ENCODE results near the gene CTCFL. TPM values are rescaled to one million over a fixed set of nuclear protein-coding genes. Genes with fewer than 3 reads are reported as not detected.

Gene CTCFL
- total RNA-seq, 1 donor from 2014 or later = 0.07 TPM

- no peak for TF ChIP-seq CTCF (conservative IDR thresholded peaks at IDR 0.05)
These were observed 4.2 kb upstream of the CTCFL start for GRCh38 chr20:57529160-57529585.

GRCh38 chr20:57528148-57528547 is 3.2 kb upstream of the CTCFL start:
- no peak for DNase-seq (ENCODE audit: extremely low spot score, unreplicated experiment)
- peaks cover 7% of the 10 kb centered on the region for H3K27me3 Mint-ChIP-seq
- H3K4me3 Mint-ChIP-seq = no peak overlapping the region
- H3K4me1 Mint-ChIP-seq (ENCODE audit: unreplicated experiment) = peaks cover 16% of the 10 kb centered on the region
- H3K9me3 Mint-ChIP-seq = no peaks in the 10 kb centered on the region
- TF ChIP-seq CTCF (conservative IDR thresholded peaks at IDR 0.05) = no peak
- no peaks in the 10 kb centered on the region for H3K36me3 Mint-ChIP-seq
- no peak overlapping the region for H3K27ac Mint-ChIP-seq

More at GRCh38 chr20:57529160-57529585, 4.2 kb upstream of the CTCFL start:
- H3K27me3 Mint-ChIP-seq = peaks cover 6% of the 10 kb centered on the region
- no peak overlapping the region for H3K27ac Mint-ChIP-seq
- DNase-seq (ENCODE audit: extremely low spot score, unreplicated experiment) = no peak
- peaks cover 6% of the 10 kb centered on the region for H3K4me1 Mint-ChIP-seq (ENCODE audit: unreplicated experiment)
- H3K36me3 Mint-ChIP-seq = no peaks in the 10 kb centered on the region
- peaks cover 4% of the 10 kb centered on the region for H3K9me3 Mint-ChIP-seq
- H3K4me3 Mint-ChIP-seq = no peak overlapping the region

- DNase-seq (ENCODE audit: extremely low spot score, unreplicated experiment) = no peak
- H3K27me3 Mint-ChIP-seq = peaks cover 9% of the 10 kb centered on the region
- peaks cover 21% of the 10 kb centered on the region for H3K4me1 Mint-ChIP-seq (ENCODE audit: unreplicated experiment)
These were observed 2.8 kb upstream of the CTCFL start for GRCh38 chr20:57527728-57528127.

GRCh38 chr20:57526885-57527460 is 2.0 kb upstream of the CTCFL start:
- no peak overlapping the region for H3K4me3 Mint-ChIP-seq
- peaks cover 8% of the 10 kb centered on the region for H3K27me3 Mint-ChIP-seq
- TF ChIP-seq CTCF (conservative IDR thresholded peaks at IDR 0.05) = no peak
- no peaks in the 10 kb centered on the region for H3K36me3 Mint-ChIP-seq
- H3K9me3 Mint-ChIP-seq = no peaks in the 10 kb centered on the region
- no peak for DNase-seq (ENCODE audit: extremely low spot score, unreplicated experiment)
- H3K27ac Mint-ChIP-seq = no peak overlapping the region
- peaks cover 20% of the 10 kb centered on the region for H3K4me1 Mint-ChIP-seq (ENCODE audit: unreplicated experiment)

More at GRCh38 chr20:57527728-57528127, 2.8 kb upstream of the CTCFL start:
- Mint-ChIP-seq H3K27ac (no peak overlapping the region), H3K4me3 (no peak overlapping the region), H3K36me3 (no peaks in the 10 kb centered on the region), H3K9me3 (no peaks in the 10 kb centered on the region)
- TF ChIP-seq CTCF (conservative IDR thresholded peaks at IDR 0.05) = no peak

GRCh38 chr20:57526087-57526884 is 1.3 kb upstream of the CTCFL start:
- H3K4me3 Mint-ChIP-seq = no peak overlapping the region
- H3K27ac Mint-ChIP-seq = no peak overlapping the region
- H3K4me1 Mint-ChIP-seq (ENCODE audit: unreplicated experiment) = peaks cover 18% of the 10 kb centered on the region
- no peaks in the 10 kb centered on the region for H3K36me3 Mint-ChIP-seq
- DNase-seq (ENCODE audit: extremely low spot score, unreplicated experiment) = no peak
- H3K9me3 Mint-ChIP-seq = no peaks in the 10 kb centered on the region
- H3K27me3 Mint-ChIP-seq = peaks cover 12% of the 10 kb centered on the region
- TF ChIP-seq CTCF (conservative IDR thresholded peaks at IDR 0.05) = no peak
